ENCODE data around the gene RUNX1.
A peak's percentile ranks its signal among the peaks of the same experiment; 100 is the strongest.
"Not testable (repeated sequence)": the region's sequence is repeated elsewhere in the genome, so short reads cannot be mapped to it uniquely, and the experiment has no call there.

Gene RUNX1

GRCh38 chr21:34998176-34998575 is 50.9 kb downstream of the RUNX1 start:
- TF ChIP-seq, protein P1, sequence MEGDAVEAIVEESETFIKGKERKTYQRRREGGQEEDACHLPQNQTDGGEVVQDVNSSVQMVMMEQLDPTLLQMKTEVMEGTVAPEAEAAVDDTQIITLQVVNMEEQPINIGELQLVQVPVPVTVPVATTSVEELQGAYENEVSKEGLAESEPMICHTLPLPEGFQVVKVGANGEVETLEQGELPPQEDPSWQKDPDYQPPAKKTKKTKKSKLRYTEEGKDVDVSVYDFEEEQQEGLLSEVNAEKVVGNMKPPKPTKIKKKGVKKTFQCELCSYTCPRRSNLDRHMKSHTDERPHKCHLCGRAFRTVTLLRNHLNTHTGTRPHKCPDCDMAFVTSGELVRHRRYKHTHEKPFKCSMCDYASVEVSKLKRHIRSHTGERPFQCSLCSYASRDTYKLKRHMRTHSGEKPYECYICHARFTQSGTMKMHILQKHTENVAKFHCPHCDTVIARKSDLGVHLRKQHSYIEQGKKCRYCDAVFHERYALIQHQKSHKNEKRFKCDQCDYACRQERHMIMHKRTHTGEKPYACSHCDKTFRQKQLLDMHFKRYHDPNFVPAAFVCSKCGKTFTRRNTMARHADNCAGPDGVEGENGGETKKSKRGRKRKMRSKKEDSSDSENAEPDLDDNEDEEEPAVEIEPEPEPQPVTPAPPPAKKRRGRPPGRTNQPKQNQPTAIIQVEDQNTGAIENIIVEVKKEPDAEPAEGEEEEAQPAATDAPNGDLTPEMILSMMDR (IDR thresholded peaks at IDR 0.05; ENCODE audit: low read depth, low read length), result no peak
- no peak overlapping the region for H3K4me3 ChIP-seq (replicated peaks in 1 of 2; ENCODE audit: low read depth in 2 of 2, low read length in 2 of 2)
- DNase-seq (ENCODE audit: low read depth in 2 of 2), result no peak

DNA sequence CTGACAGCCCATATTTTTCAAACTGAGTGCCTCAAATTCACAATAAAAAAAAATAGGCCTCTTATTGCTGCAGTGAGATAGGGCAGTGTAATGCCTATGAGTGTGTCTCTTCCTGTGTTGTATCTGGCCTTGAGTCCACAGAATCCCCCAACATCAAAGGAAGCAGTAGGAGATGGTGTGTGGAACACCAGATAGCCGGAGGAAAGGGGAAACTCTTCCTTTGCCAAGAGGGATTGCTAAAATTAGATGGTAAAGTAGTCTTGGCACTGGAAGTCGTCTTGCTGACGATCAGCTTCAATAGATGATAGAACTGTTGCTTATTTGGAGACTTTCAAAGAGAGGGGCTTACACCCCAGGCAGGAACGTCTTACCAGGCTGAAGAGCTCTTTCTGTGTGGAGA is 51.8 kb downstream of the RUNX1 start:
- no peak overlapping the region for H3K4me3 ChIP-seq (replicated peaks in 1 of 2; ENCODE audit: low read depth in 2 of 2, low read length in 2 of 2)
- TF ChIP-seq, protein P1 (IDR thresholded peaks at IDR 0.05; ENCODE audit: low read depth, low read length), result no peak
- DNase-seq (ENCODE audit: low read depth in 2 of 2), result no peak

DNA sequence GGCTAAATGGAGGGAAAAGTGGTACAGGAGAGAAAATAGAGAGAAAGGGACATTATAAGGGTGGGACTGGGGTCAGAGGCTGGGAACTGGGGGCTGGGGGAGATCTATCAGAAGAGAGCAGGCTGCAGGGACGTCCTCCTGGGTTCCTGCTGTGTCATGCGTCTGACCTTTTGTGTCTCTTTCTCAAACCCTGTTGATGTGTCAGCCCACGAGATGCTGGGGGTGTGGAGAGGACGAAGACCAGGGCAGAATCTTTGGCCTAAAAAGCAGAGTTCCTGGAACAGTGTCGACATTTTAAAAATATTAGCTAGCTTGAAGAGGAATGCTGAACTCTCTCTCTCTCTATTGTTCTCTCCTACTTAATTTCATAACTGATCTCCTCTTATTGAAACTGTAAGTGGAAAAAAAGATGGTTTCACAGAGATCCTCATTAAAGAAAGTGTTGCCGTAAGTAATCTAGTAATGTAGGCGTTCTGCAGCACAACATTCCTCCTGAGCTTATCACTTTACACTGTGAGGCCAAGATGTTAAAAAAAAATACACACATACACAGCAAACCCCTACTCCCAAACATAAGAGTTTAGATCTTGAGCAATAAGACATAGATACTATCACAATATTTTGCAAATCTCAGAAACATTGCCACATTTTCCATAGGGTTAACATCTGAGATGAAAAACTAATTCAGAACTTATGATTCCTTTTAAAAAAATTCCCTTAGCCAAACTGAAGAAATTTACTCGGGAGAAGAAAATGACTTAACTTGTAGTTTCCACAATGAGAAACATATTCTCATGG is 52.6 kb downstream of the RUNX1 start:
- peak; percentile 81 to 83 for DNase-seq (ENCODE audit: low read depth in 2 of 2)
- H3K4me3 ChIP-seq (replicated peaks in 1 of 2; ENCODE audit: low read depth in 2 of 2, low read length in 2 of 2), result no peak overlapping the region
- TF ChIP-seq, protein P1 (IDR thresholded peaks at IDR 0.05; ENCODE audit: low read depth, low read length), result no peak

GRCh38 chr21:34995979-34996303 is 53.2 kb downstream of the RUNX1 start:
- H3K4me3 ChIP-seq (replicated peaks in 1 of 2; ENCODE audit: low read depth in 2 of 2, low read length in 2 of 2), result no peak overlapping the region
- no peak for DNase-seq (ENCODE audit: low read depth in 2 of 2)
- TF ChIP-seq, protein P1 (IDR thresholded peaks at IDR 0.05; ENCODE audit: low read depth, low read length), result no peak

GRCh38 chr21:34994766-34995631 is 54.1 kb downstream of the RUNX1 start:
- no peak overlapping the region for H3K4me3 ChIP-seq (replicated peaks in 1 of 2; ENCODE audit: low read depth in 2 of 2, low read length in 2 of 2)
- no peak for DNase-seq (ENCODE audit: low read depth in 2 of 2)
- TF ChIP-seq, protein P1 (IDR thresholded peaks at IDR 0.05; ENCODE audit: low read depth, low read length), result no peak

DNA sequence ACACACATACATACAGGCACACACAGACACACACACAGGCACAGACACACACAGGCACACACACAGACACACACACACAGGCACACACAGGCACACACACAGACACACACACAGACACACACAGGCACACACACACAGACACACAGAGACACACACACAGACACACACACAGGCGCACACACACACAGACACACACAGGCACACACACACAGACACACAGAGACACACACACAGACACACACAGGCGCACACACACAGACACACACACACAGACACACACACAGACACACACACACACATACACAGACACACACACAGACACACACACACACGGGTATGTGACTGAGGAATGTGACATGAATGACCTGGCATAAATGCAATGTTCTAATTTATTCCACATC is 55.6 kb downstream of the RUNX1 start:
- H3K4me3 ChIP-seq (replicated peaks in 1 of 2; ENCODE audit: low read depth in 2 of 2, low read length in 2 of 2); DNase-seq (ENCODE audit: low read depth in 2 of 2): not testable (repeated sequence)

GRCh38 chr21:34992736-34993398 is 56.2 kb downstream of the RUNX1 start:
- TF ChIP-seq, protein P1 (IDR thresholded peaks at IDR 0.05; ENCODE audit: low read depth, low read length), result no peak
- peak; percentile 31 to 73 for DNase-seq (ENCODE audit: low read depth in 2 of 2)
- H3K4me3 ChIP-seq (replicated peaks in 1 of 2; ENCODE audit: low read depth in 2 of 2, low read length in 2 of 2), result no peak overlapping the region

Data from cardiac fibroblast (primary cell).